ENCODE data around the gene DRAP1.

The DRAP1 gene

DNA sequence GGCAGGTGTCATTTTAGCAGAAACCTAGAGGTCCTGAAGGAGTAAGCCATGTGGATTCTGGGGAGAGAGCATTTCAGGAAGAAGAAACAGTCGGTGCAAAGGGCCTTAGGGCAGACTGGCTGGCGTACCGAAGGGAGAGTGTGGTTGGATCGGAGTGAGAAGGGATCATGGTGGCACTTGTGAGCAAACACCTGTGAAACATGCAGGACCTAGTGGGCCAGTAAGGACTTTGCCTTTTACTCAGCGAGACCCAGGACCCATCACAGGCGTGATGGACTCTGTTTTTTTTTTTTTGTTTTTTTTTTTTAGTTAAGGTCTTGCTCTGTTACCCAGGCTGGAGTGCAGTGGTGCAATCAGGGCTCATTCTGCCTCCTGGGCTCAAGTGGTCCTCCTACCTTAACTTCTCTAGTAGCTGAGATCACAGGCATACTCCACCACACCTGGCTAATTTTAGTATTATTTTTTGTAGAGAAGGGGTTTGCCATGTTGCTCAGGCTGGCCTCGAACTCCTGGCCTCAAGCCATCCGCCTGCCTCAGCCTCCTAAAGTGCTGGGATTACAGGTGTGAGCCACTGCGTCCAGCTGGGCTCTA is 22.6 kb downstream of the DRAP1 start:
- H3K27ac ChIP-seq, result no peak overlapping the region
- TF ChIP-seq, protein P1, sequence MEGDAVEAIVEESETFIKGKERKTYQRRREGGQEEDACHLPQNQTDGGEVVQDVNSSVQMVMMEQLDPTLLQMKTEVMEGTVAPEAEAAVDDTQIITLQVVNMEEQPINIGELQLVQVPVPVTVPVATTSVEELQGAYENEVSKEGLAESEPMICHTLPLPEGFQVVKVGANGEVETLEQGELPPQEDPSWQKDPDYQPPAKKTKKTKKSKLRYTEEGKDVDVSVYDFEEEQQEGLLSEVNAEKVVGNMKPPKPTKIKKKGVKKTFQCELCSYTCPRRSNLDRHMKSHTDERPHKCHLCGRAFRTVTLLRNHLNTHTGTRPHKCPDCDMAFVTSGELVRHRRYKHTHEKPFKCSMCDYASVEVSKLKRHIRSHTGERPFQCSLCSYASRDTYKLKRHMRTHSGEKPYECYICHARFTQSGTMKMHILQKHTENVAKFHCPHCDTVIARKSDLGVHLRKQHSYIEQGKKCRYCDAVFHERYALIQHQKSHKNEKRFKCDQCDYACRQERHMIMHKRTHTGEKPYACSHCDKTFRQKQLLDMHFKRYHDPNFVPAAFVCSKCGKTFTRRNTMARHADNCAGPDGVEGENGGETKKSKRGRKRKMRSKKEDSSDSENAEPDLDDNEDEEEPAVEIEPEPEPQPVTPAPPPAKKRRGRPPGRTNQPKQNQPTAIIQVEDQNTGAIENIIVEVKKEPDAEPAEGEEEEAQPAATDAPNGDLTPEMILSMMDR (conservative IDR thresholded peaks at IDR 0.05), result no peak
- TF ChIP-seq ZFX (IDR thresholded peaks at IDR 0.05), result no peak

DNA sequence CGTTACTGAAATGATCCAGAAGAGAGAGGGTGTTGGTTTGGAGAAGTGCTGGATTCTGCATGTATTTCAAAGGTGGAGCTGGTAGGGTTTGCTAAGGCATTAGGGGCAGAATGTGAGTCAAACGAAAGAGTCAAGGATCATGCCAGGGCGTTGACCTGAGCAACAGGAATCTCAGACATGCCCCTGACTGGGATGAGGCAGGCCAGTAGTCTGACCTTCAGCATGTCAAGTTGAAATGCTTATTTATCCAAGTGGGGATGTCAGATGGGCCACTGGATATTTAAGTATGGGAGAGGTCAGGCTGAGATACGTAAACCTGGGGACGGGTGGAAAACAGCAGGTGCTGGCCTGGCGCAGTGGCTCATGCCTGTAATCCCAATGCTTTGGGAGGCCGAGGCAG is 23.3 kb downstream of the DRAP1 start:
- TF ChIP-seq, protein P1 (conservative IDR thresholded peaks at IDR 0.05), result no peak
- TF ChIP-seq ZFX (IDR thresholded peaks at IDR 0.05), result no peak
- H3K27ac ChIP-seq, result no peak overlapping the region

DNA sequence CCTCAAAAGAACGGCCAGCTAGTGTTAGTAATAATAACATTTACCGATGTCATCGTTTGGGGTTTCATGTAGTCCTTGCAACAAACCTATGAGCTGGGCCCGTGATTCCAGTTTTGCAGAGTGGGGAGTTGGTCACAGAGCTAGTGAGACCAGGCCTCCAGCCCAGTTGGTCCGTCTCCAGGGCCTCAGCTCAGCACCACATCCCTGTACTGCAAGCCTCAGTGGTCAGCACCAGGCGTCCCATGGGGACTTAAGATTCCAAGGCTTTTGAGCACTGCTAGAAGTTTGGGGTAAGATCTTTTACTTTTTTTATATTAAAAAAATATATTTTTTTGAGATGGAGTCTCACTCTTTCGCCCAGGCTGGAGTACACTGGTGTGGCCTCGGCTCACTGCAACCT is 25.0 kb downstream of the DRAP1 start:
- TF ChIP-seq, protein P1 (conservative IDR thresholded peaks at IDR 0.05), result no peak
- TF ChIP-seq ZFX (IDR thresholded peaks at IDR 0.05), result no peak
- H3K27ac ChIP-seq, result no peak overlapping the region

DNA sequence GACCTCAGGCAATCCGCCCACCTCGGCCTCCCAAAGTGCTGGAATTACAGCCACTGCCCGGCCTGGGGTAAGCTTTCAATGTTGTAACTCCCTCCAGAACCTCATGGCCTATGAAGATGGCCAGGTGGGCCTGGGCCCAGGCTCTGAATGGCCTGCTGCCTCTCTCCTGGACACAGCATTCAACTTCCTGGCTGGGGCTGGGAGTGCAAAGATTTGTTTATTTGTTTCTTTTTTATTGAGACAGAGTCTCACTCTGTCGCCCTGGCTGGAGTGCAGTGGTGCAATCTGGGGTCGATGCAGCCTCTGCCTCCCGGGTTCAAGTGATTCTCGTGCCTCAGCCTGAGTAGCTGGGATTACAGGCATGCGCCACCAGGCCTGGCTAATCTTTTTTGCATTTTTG is 25.5 kb downstream of the DRAP1 start:
- H3K27ac ChIP-seq, result no peak overlapping the region
- TF ChIP-seq ZFX (IDR thresholded peaks at IDR 0.05), result no peak
- TF ChIP-seq, protein P1 (conservative IDR thresholded peaks at IDR 0.05), result no peak

DNA sequence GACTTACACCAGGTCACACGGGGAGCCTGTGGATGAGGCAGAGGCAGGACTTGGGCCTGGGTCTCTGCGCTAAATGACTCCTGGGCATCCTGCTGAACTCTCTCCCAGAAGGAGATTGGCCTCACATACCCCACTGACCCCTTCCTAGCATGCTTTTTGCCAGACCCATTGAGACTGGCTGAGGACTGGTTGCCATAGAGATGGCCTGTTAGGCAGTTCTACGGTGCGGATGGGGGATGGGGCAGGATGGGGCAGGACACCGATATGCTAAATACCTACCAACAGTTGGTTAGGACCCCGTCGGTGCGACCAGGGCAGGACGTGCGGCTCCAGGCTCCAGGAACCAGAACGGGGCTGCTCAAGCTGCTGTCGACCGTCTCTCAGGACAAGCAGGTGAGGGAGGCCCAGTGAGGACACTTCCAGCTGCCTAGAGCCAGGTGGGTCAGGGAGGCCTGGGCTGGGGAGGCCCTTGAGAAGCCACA is 26.2 kb downstream of the DRAP1 start, which contains the start of gene TSGA10IP:
Gene TSGA10IP (plus strand): TSS at position 51 of the 482 bp plus-strand sequence. CDS start 196 bp downstream, at position 247.
- no peak within 1 kb of the TSS for H3K27ac ChIP-seq
- no peak for TF ChIP-seq ZFX (IDR thresholded peaks at IDR 0.05)
- TF ChIP-seq, protein P1 (conservative IDR thresholded peaks at IDR 0.05), result no peak

DNA sequence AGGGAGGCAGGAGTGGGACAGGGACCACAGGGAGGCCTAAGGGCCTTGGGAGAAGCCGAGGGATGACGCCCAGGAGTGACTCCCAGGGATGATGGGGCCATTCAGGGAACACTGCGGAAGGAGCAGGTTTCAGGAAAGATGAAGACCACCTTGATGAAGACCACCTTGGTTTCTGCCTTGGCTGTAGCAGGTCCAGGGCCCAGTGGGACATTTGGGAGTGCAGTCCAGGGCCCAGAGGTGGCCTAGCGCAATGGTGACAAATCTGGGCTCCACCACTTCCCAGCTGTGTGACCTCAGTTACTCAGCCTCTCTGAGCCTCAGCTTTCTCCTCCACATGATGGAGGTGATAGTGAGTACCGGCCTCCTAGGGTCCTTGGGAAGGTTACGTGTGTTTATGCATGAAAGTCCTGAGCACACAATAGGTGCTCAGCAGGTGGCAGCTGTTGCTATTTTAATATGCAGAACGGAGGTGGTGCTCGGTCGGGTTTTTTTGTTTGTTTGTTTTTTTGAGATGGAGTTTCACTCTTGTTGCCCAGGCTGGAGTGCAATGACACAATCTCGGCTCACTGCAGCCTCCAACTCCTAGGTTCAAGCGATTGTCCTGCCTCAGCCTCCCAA is 26.8 kb downstream of the DRAP1 start:
- TF ChIP-seq, protein P1 (conservative IDR thresholded peaks at IDR 0.05), result no peak
- TF ChIP-seq ZFX (IDR thresholded peaks at IDR 0.05), result no peak
- no peak overlapping the region for H3K27ac ChIP-seq

DNA sequence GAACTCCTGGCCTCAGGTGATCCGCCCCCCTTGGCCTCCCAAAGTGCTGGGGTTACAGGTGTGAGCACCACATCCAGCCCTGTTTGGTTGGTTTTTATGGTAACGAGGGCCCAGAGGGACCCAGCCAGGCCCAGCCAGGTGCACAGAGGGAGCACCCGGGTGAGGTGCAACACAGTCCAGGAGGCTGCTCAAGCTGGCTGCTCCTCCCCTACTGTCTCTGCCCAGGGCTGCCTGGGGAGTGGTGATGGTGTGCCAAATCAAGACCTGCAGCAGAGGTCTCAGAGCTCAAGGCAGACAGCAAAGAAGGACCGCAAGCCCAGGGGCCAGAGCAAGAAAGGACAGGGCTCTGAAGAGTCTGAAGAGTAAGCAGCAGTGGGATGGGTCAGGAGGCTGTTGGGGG is 27.4 kb downstream of the DRAP1 start:
- TF ChIP-seq ZFX (IDR thresholded peaks at IDR 0.05), result no peak
- TF ChIP-seq, protein P1 (conservative IDR thresholded peaks at IDR 0.05), result no peak

More for the DNA sequence above, 27.4 kb downstream of the DRAP1 start:
- H3K27ac ChIP-seq, result no peak overlapping the region

Data from C4-2B (cell line).